OCI-LY7 (cell line): Measurements from ENCODE around the gene MAML1. TPM values are rescaled to one million over a fixed set of nuclear protein-coding genes. Genes with fewer than 3 reads are reported as not detected.

Experiments
- BruUV-seq: library from RNA; stranded (reverse); fragments of 400-500 nt; replicated peaks from 2 replicates; lab custom pipeline; 2021; lab: Mats Ljungman, UMichigan
- CTCF ChIA-PET: fragments of 300-600 bp; sonication (Branson Sonifier 250); formaldehyde crosslinking; loops from one replicate; lab custom pipeline; 2022; ENCODE audit warnings: antibody characterized with exemption; ENCODE audit not compliant: unreplicated experiment; lab: Charles Lee
- POLR2A ChIA-PET: fragments of 300-600 bp; sonication (Branson Sonifier 250); formaldehyde crosslinking; loops from one replicate; lab custom pipeline; 2022; ENCODE audit warnings: antibody characterized with exemption; lab: Charles Lee
- DNase-seq: peaks from one replicate; pipeline ENCODE4 v3.0.0-alpha.2; 2015; ENCODE audit warnings: low spot score
- H2AFZ ChIP-seq: fragments of 200-600 bp; sonication (generic), shearing (Covaris generic); 2 replicates; pipeline ENCODE4 v1.6.1; 2014; ENCODE audit warnings: mild to moderate bottlenecking, antibody characterized with exemption, low read length, moderate library complexity
- H3K27ac ChIP-seq: fragments of 200-600 bp; sonication (generic); 2 replicates; pipeline ENCODE4 v1.5.1; 2014; ENCODE audit warnings: mixed run types, low read depth, mild to moderate bottlenecking, moderate library complexity, low read length, inconsistent platforms; ENCODE audit not compliant: poor library complexity, severe bottlenecking
- H3K36me3 ChIP-seq: fragments of 200-600 bp; sonication (generic); 2 replicates; pipeline ENCODE4 v1.6.1; 2014; ENCODE audit warnings: mild to moderate bottlenecking, antibody characterized with exemption, low read length, moderate library complexity, mixed read lengths; ENCODE audit not compliant: insufficient read depth
- H3K4me1 ChIP-seq: fragments of 200-600 bp; sonication (generic); 2 replicates; pipeline ENCODE4 v1.5.1; 2014; ENCODE audit warnings: mild to moderate bottlenecking, low read length; ENCODE audit not compliant: insufficient read depth, poor library complexity, severe bottlenecking
- H3K4me2 ChIP-seq: fragments of 200-600 bp; sonication (generic); 2 replicates; pipeline ENCODE4 v1.6.1; 2014; ENCODE audit warnings: mild to moderate bottlenecking, low read length
- H3K4me3 ChIP-seq: fragments of 200-600 bp; sonication (generic); 2 replicates; pipeline ENCODE4 v1.5.1; 2014; ENCODE audit warnings: mild to moderate bottlenecking, low read depth, low read length; ENCODE audit not compliant: poor library complexity, severe bottlenecking
- H3K79me2 ChIP-seq: fragments of 200-600 bp; sonication (generic); 2 replicates; pipeline ENCODE4 v1.6.1; 2016; ENCODE audit warnings: low read depth, mild to moderate bottlenecking, low read length, moderate library complexity, mixed read lengths; ENCODE audit not compliant: insufficient read depth
- H3K9me2 ChIP-seq: fragments of 200-600 bp; sonication (generic); 2 replicates; pipeline ENCODE4 v1.6.1; 2016; ENCODE audit warnings: mild to moderate bottlenecking, low read length, mixed read lengths; ENCODE audit not compliant: insufficient read depth
- H3K9me3 ChIP-seq: fragments of 200-600 bp; sonication (generic); 2 replicates; pipeline ENCODE4 v1.6.1; 2014; ENCODE audit warnings: mild to moderate bottlenecking, mixed run types, low read length, mixed read lengths
- H4K20me1 ChIP-seq: fragments of 200-600 bp; sonication (generic); 2 replicates; pipeline ENCODE4 v1.6.1; 2014; ENCODE audit warnings: mild to moderate bottlenecking, antibody characterized with exemption, low read length, moderate library complexity, mixed read lengths; ENCODE audit not compliant: insufficient read depth
- CTCF ChIP-seq: fragments of 200-600 bp; sonication (generic); conservative IDR thresholded peaks from 2 replicates; pipeline ENCODE4 v1.5.1; 2014; ENCODE audit warnings: mild to moderate bottlenecking, antibody characterized with exemption, low read length, moderate library complexity, mixed read lengths
- EZH2phosphoT487 ChIP-seq: fragments of 200-600 bp; sonication (generic); IDR thresholded peaks from 2 replicates; pipeline ENCODE4 v1.6.1; 2018; ENCODE audit warnings: low read depth, borderline replicate concordance, mild to moderate bottlenecking, mixed run types, antibody characterized with exemption, low read length, moderate library complexity, mixed read lengths
- intact Hi-C: fragments of 100-400 bp; cut with micrococcal nuclease; formaldehyde crosslinking; loops from one replicate; pipeline ENCODE4 v1.10.0; 2022; ENCODE audit not compliant: unreplicated experiment
- total RNA-seq, 2 experiments: library from RNA; depleted of rRNA in 1 of 2; stranded (reverse); fragments of >200 nt in 1 of 2; shearing (Covaris generic) in 1 of 2; gene quantifications; 2 replicates each; pipeline ENCODE4 v1.2.3, GENCODE V29; 2014 to 2022

The MAML1 gene
- total RNA-seq, 2 experiments from 2014 or later = 17.0 to 27.4 TPM

GRCh38 chr5:179727106-179727505 is 5.5 kb upstream of the MAML1 start:
- POLR2A ChIA-PET = interaction anchor here (1.0 kb wide), 1 partner anchor 30 kb away, joined by 3 read pairs; no protein-coding TSS in a partner anchor

DNA sequence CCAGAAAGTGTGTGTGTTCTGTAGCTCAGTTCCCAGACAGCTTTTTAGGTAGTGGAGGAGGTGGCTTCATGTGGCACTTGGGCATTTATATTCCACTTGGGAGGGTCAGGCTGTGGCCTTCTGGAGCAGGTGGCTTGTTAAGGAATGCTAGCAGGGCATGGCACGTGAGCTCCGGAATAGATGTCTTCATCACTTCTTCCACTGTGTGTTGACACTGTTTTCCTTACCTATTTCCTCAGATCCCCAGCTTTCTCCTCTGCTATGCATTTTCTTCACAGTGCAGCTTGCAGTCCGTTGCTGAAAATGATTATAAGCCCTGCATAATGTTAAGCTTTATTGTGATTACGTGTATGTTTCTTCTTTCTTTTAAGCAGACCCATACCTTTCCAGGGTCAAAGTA is 3.3 kb upstream of the MAML1 start:
- Histone ChIP-seq H3K4me1 (peaks cover 12% of the 10 kb centered on the region), H3K9me2 (no peaks in the 10 kb centered on the region), H3K9me3 (no peaks in the 10 kb centered on the region), H3K36me3 (peaks cover 73% of the 10 kb centered on the region), H3K27ac (no peak overlapping the region), H3K79me2 (peaks cover 10% of the 10 kb centered on the region), H4K20me1 (no peaks in the 10 kb centered on the region), H2AFZ (no peak overlapping the region), H3K4me2 (no peak overlapping the region), H3K4me3 (no peak overlapping the region)
- BruUV-seq = no TSS peak
- no peak for TF ChIP-seq EZH2phosphoT487
- no peak for TF ChIP-seq CTCF
- ChIA-PET CTCF (no interaction called here), POLR2A (no interaction called here)
- intact Hi-C loops = no loop called here
- DNase-seq = no peak

More at GRCh38 chr5:179727106-179727505, 5.5 kb upstream of the MAML1 start:
- CTCF ChIA-PET = no interaction called here
- Histone ChIP-seq H4K20me1 (no peaks in the 10 kb centered on the region), H3K79me2 (no peaks in the 10 kb centered on the region), H3K4me1 (peaks cover 9% of the 10 kb centered on the region), H3K9me3 (no peaks in the 10 kb centered on the region), H3K9me2 (no peaks in the 10 kb centered on the region), H3K4me3 (no peak overlapping the region), H3K27ac (no peak overlapping the region), H2AFZ (no peak overlapping the region), H3K4me2 (no peak overlapping the region), H3K36me3 (peaks cover 95% of the 10 kb centered on the region)
- BruUV-seq = no TSS peak
- no peak for DNase-seq
- TF ChIP-seq EZH2phosphoT487 (no peak), CTCF (no peak)
- intact Hi-C loops = no loop called here

DNA sequence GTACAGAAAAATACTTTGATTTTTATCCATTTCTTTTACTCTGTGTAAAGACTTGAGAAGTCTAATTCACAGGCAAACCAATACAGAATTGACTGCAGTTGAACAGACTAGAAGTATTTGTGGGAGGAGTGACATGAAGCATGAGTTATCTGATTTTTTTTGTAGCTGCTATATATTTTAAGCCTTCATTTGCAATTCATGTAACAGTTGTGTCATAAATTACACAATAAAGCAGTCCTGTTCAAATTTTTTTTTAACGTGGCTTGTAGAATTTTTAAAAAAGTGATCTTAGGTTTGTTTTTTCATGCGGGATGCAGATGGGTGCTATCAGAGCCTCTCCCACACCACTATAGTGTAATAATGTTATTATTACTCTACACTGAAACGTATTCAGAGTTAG is 2.9 kb upstream of the MAML1 start:
- H3K4me2 ChIP-seq = no peak overlapping the region
- H3K36me3 ChIP-seq = peaks cover 71% of the 10 kb centered on the region
- peaks cover 16% of the 10 kb centered on the region for H3K4me1 ChIP-seq
- no peak overlapping the region for H2AFZ ChIP-seq
- no peaks in the 10 kb centered on the region for H3K9me2 ChIP-seq
- no peak overlapping the region for H3K27ac ChIP-seq
- no peaks in the 10 kb centered on the region for H3K9me3 ChIP-seq
- peaks cover 15% of the 10 kb centered on the region for H3K79me2 ChIP-seq
- intact Hi-C loops = loop anchor here (5.0 kb wide), 1 partner anchor 78 kb away; the partner anchor contains the start of gene MGAT4B
- ChIA-PET CTCF (no interaction called here), POLR2A (interaction anchor here (0.6 to 0.8 kb wide), 2 partner anchors 24 to 85 kb away, joined by 3 to 5 read pairs; no protein-coding TSS in a partner anchor)
- H3K4me3 ChIP-seq = no peak overlapping the region
- no peaks in the 10 kb centered on the region for H4K20me1 ChIP-seq
- TF ChIP-seq CTCF (no peak), EZH2phosphoT487 (no peak)
- no peak for DNase-seq
- BruUV-seq = no TSS peak
